Fibroblast of skin of scalp (primary cell): ENCODE data around the gene DPRX. TPM values are rescaled to one million over a fixed set of nuclear protein-coding genes. Genes with fewer than 3 reads are reported as not detected.

Experiments used
- DNase-seq: peaks from one replicate; pipeline ENCODE4 v3.0.0-alpha.2; 2013
- polyA plus RNA-seq, 2 experiments: library from polyadenylated mRNA; unstranded; fragments of 120-200 nt; gene quantifications; one replicate each; pipeline ENCODE4 v1.2.1, GENCODE V29; 2013; ENCODE audit not compliant: insufficient read length in 2 of 2

The DPRX gene
- polyA plus RNA-seq (2013, experiment 1 of 2; ENCODE audit: insufficient read length): not detected
- polyA plus RNA-seq (2013, experiment 2 of 2; ENCODE audit: insufficient read length): not detected

DNA sequence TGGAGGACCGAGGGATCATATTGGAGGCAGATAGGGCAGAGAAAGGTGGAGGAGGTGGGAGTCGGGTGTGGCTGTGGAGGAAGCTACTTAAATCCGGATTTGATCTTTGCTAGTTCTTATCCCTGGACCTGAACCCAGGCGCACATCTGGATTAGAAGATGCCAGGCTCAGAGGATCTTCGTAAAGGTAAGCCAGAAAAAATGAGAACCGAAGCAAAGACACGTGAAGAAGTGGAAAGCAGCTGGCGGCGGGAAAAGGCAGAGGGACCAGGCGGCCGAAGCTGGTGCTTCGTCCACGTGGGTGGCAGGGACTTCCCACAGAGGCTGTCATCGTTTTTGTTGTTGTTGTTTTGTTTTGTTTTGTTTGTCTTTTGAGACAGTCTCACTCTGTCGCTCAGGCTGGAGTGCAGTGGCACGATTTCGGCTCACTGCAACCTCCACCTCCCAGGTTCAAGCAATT lies at the start of gene DPRX:
Gene DPRX (plus strand): TSS at position 51 of the 459 bp plus-strand sequence. CDS start 108 bp downstream, at position 159.
- DNase-seq: no peak

- no peak for DNase-seq
Observed at GRCh38 chr19:53583181-53583580, 48.6 kb upstream of the DPRX start.

GRCh38 chr19:53586277-53586691 lies 45.5 kb upstream of the DPRX start:
- no peak for DNase-seq

DNA sequence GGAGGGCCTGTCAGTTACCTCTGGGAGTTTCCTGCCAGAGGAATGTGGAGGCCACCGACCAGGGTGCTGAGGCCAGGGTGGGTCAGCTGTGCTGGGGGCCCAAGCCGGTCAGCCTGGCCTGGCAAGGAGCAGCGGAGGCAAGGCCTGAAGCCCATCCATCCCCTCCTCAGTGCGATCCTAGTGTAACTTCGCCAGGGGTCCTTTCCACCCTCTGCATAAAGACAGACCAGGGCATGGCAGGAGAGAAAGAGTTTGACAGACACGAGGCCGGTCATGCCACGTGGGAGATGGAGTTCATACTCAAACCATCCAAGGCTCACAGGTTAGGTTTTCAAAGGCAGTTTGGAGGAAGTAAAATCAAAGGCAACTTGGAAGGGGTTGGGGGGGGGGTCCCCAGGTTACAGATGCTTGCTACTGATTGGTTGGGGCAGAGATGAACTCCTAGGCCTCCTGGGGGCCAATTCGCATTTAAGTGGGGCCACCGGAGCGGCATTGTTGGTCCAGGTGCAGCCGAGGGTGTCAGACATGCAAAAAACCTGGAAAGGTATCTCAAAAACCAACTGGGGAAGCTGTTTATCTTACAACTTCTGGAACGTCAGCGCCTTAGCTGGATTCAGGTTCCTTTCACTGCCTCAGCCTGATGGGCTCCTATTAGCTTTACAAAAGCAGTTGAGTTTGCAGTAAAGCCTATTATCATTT lies 36.8 kb upstream of the DPRX start:
- no peak for DNase-seq

- DNase-seq: no peak
Observed at GRCh38 chr19:53595510-53595867, 36.3 kb upstream of the DPRX start.

DNA sequence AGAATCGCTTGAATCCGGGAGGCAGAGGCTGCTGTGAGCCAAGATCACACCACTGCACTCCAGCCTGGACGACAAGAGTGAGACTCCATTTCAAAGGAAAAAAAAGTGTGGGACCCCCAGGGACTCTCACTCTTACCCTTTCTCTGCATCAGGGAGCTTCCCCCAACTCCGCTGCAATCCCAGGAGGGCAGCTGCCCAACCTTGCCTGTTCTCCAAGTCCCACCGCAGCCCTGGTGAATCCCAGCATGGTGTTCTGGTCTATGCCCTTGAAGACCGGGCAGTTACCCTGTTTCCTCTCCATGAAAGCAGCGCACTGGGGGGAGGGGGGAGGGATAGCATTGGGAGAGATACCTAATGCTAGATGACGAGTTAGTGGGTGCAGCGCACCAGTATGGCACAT lies 35.7 kb upstream of the DPRX start:
- no peak for DNase-seq

GRCh38 chr19:53597023-53597422 lies 34.8 kb upstream of the DPRX start:
- DNase-seq: no peak

DNA sequence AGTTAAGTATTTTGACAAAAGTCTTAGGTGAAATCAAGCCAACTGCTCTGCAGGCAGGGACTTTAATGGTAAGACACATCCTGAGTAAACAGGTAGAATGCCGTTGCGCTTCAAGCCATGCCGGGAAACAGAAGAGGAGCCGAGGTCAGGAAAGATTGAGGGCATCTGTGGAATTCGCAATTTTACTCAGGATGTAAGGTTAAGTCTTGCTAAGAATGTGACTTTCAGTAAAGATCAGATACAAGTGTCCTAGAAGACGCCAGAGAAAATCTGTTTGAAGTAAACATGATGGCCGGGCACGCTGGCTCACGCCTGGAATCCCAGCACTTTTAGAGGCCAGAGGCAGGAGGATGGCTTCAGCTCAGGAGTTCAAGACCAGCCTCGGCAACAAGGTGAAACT lies 33.4 kb upstream of the DPRX start:
- no peak for DNase-seq

DNA sequence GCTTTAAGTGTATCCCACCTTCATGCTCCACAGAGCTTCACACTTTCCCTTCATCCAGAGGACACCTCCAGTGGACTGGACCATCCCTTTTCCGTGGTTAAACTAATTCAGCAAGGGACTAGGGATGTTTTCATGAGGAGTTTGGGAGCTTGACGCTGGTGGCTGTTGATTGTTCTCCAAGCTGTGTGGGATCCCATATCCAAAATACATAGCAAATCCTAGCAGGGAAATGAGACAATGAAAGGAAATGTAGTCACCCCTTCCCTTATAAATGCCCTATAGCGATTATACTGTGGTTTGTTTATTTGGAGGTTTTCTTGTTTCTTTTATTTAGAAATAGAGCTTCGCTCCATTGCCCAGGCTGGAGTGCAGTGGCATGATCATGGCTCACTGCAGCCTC lies 31.6 kb upstream of the DPRX start:
- DNase-seq: no peak

DNA sequence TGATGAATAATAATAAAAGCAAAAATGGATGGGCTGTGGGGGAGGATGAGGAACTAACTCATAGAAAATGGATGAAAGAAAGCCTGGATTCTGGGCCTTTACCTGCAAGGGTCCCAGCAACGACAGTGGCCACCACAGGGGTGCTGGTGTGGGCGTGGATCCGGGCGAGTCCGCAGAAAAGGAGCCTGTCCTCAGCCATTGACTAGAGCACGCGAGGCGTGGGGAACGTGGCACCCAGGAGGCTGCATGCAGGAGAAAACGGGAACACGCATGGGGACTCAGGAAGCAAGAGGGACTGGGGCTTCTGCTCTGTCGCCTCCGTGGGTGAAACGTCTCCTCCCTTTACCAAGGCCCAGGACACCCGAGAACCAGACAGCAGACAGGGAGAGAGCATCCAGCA lies 25.8 kb upstream of the DPRX start:
- DNase-seq: no peak

DNA sequence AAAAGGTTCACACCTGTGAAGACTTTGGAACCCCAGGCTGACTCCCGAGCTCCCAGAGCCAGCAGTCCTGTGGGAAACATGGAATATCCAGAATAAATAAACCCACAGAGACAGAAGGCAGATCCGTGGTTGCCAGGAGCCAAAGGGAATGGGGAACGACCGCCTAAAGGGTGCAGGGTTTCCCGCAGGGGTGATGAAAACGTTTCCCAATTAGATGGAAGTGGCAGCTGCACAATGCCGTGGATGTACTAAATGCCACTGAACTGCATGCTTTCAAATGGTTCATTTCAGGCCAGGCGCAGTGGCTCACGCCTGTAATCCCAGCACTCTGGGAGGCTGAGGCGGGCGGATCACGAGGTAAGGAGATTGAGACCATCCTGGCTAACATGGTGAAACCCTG lies 23.4 kb upstream of the DPRX start:
- no peak for DNase-seq

- no peak for DNase-seq
Observed at GRCh38 chr19:53612762-53613526, 18.9 kb upstream of the DPRX start.

- DNase-seq: no peak
Observed at GRCh38 chr19:53621885-53622740, 9.7 kb upstream of the DPRX start.

GRCh38 chr19:53624771-53625545 lies 6.8 kb upstream of the DPRX start:
- no peak for DNase-seq

DNA sequence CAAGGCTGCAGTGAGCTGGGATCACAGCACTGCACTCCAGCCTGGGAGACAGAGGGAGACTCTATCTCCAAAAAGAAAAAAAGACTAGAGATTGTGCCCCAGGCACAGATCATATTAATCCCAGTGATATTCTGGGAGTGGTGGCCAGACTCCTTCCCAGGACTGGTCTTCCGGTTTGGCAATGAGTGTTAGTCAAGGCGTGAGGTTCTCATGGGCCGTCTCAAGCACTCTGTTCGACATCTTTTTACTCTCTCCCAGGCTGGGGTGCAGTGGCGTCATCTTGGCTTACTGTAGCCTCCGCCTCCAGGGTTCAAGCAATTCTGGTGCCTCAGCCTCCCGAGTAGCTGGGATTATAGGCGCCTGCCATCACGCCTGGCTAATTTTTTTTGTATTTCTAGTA lies 5.3 kb upstream of the DPRX start:
- DNase-seq: no peak

DNA sequence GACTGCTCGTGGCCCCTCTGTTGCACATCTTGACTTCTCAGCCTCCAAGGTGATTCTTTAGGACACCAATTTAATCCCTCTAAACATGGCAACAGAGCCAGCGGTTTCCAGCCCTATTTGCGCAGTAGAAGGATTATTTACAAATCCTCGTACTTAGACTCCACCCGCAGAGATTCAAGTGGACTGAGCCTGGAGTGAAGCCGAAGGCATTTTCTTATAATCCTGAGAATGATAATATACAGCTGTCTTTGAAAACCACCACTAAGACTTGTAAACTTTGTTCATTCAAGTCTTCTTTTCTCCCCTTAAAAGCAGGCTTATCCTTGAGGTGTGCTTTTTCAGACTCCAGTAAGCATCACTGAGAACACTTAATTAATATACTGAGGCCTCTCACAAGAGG lies 4.8 kb upstream of the DPRX start:
- no peak for DNase-seq

GRCh38 chr19:53634768-53635167 lies 3.0 kb downstream of the DPRX start:
- no peak for DNase-seq

DNA sequence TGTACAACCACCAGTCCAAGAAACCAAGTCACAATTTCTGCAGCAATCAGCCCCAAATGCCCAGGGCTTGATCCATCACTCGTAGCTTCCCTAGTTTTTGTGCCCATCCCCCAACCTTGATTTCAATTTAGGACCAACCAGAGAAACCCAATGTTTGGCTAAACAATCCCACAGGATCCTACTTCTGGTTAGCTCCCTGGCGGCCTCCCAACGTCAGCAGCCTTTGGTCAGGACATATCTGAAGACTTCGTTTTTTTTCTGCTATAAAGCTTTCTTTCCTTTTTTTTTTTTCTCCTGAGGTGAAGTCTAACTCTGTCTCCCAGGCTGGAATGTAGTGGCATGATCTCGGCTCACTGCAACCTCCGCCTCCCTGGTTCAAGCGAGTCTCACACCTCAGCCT lies 7.7 kb downstream of the DPRX start:
- no peak for DNase-seq

DNA sequence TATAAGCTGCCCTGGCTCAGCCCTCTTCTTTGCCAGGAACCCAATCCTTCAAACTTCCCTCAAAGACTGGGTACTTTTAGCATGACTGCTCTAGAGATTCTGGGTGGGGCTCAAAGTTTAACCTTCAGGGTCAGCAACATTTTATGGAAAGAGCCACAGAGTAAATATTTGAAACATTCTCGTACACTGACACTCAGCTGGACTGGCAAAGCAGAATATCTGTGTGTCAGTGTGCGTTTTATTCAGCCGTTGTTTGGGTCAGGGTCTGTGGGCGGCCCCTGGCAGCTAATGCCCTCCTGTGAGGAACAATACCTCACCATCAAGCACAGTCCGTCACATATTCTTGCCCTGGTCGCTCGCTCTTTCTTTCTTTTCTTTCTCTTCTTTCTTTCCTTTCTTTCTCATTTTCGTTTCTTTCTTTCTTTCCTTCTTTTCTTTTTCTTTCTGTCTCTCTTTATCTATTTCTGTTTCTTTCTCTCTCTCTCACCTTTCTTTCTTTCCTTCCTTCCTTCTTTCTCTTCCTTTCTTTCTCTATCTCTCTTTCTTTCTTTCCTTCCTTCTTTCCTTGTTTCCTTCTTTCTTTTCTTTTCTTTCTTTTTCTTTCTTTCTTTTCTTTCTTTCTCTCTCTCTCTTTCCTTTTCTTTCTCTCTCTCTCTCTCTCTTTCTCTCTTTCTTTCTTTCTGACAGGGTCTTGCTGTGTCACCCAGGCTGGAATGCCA lies 10.7 kb downstream of the DPRX start:
- no peak for DNase-seq

DNA sequence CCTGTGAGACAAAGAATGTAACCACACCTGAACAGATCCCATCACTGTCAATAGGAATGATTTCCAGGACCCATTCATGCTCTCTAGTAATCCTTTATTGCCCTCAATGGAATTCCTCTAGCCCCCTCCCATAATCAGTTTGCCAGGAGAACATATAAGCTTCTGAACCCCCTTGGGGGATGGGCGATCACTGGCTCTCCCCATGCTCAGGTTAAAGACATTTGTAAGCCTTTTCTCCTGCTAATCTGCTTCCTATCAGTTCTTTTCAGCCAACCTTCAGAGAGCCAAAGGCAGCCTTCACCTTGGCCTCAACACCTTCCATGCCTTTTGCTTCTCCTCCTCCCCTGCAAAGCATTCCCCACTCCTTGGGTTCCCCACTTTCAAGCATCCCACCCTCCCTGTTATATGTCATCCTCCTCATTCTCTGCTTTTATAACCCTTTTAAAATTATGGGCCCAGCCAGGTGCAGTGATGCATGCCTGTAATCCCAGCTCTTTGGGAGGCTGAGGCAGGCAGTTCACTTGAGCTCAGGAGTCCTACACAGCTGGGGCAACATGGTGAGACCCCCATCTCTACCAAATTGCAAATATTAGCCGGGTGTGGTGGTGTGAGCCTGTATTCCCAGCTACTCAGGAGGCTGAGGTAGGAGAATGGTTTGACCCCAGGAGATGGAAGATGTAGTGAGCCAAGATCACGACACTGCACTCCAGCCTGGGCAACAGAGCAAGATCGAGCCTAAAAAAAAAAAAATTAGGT lies 12.4 kb downstream of the DPRX start:
- no peak for DNase-seq

GRCh38 chr19:53646144-53646543 lies 14.3 kb downstream of the DPRX start:
- DNase-seq: no peak
